GM23338 (cell line): ENCODE results near the gene AKAP9. TPM values are rescaled to one million over a fixed set of nuclear protein-coding genes. Genes with fewer than 3 reads are reported as not detected.

Experiments used
- ATAC-seq: fragments of 200-7000 bp; cut with Tn5 transposase; 3 replicates; pipeline ENCODE4 v1.9.1; 2020
- DNase-seq: peaks from one replicate; pipeline ENCODE4 v3.0.0-alpha.2; 2015; ENCODE audit warnings: low spot score
- H2AFZ ChIP-seq: fragments of 200-600 bp; sonication (generic); 2 replicates; pipeline ENCODE4 v1.8.0; 2016; ENCODE audit warnings: antibody characterized with exemption, mild to moderate bottlenecking, moderate library complexity
- H3F3A ChIP-seq: fragments of 200-600 bp; sonication (generic); replicated peaks from 2 replicates; pipeline ENCODE4 v1.8.0; 2017; ENCODE audit warnings: antibody characterized with exemption, mixed run types, low read depth
- H3K27ac ChIP-seq: fragments of 200-600 bp; sonication (generic); 2 replicates; pipeline ENCODE4 v1.6.1; 2016; ENCODE audit warnings: low read depth
- H3K27me3 ChIP-seq: fragments of 200-600 bp; sonication (generic); 2 replicates; pipeline ENCODE4 v1.8.0; 2016; ENCODE audit warnings: mild to moderate bottlenecking, mixed run types, moderate library complexity; ENCODE audit not compliant: insufficient read depth
- H3K36me3 ChIP-seq: fragments of 200-600 bp; sonication (generic); 2 replicates; pipeline ENCODE4 v1.8.0; 2016; ENCODE audit warnings: mild to moderate bottlenecking; ENCODE audit not compliant: insufficient read depth
- H3K4me1 ChIP-seq: fragments of 200-600 bp; sonication (generic); 2 replicates; pipeline ENCODE4 v1.8.0; 2016; ENCODE audit warnings: mild to moderate bottlenecking, moderate library complexity; ENCODE audit not compliant: insufficient read depth
- H3K4me2 ChIP-seq: fragments of 200-600 bp; sonication (generic); 2 replicates; pipeline ENCODE4 v1.7.1; 2017; ENCODE audit warnings: mixed run types
- H3K4me3 ChIP-seq: fragments of 200-600 bp; sonication (generic); 2 replicates; pipeline ENCODE4 v1.6.1; 2016; ENCODE audit warnings: mixed run types
- H3K79me2 ChIP-seq: fragments of 200-600 bp; sonication (generic); replicated peaks from 2 replicates; pipeline ENCODE4 v1.8.0; 2017; ENCODE audit warnings: mild to moderate bottlenecking; ENCODE audit not compliant: insufficient read depth
- H3K9me2 ChIP-seq: fragments of 200-600 bp; sonication (generic); 2 replicates; pipeline ENCODE4 v1.8.0; 2017; ENCODE audit not compliant: insufficient read depth
- H4K20me1 ChIP-seq: fragments of 200-600 bp; sonication (generic); replicated peaks from 2 replicates; pipeline ENCODE4 v1.8.0; 2017; ENCODE audit warnings: mild to moderate bottlenecking; ENCODE audit not compliant: insufficient read depth
- H3K27ac Mint-ChIP-seq: 2 replicates; pipeline ENCODE4 v1.8.0; 2020; ENCODE audit warnings: inconsistent platforms, mild to moderate bottlenecking, moderate library complexity, mixed read lengths
- H3K27me3 Mint-ChIP-seq: 3 replicates; pipeline ENCODE4 v1.8.0; 2022; ENCODE audit warnings: low read depth, mild to moderate bottlenecking, moderate library complexity, mixed read lengths, inconsistent platforms; ENCODE audit not compliant: insufficient read depth, poor library complexity
- H3K36me3 Mint-ChIP-seq: 3 replicates; pipeline ENCODE4 v1.8.0; 2021; ENCODE audit warnings: low read depth, mild to moderate bottlenecking, inconsistent platforms, moderate library complexity, mixed read lengths
- H3K4me1 Mint-ChIP-seq: 3 replicates; pipeline ENCODE4 v1.8.0; 2020; ENCODE audit warnings: mild to moderate bottlenecking, inconsistent platforms, mixed read lengths
- H3K4me3 Mint-ChIP-seq: 3 replicates; pipeline ENCODE4 v1.8.0; 2021; ENCODE audit warnings: moderate library complexity, mild to moderate bottlenecking, inconsistent platforms, mixed read lengths
- H3K9me3 Mint-ChIP-seq: 3 replicates; pipeline ENCODE4 v1.8.0; 2020; ENCODE audit warnings: moderate library complexity, mild to moderate bottlenecking, inconsistent platforms, mixed read lengths
- CREB1 ChIP-seq: fragments of 250-450 bp; sonication (Bioruptor Pico); IDR thresholded peaks from 2 replicates; pipeline ENCODE4 v1.5.0; 2020; ENCODE audit warnings: low read depth, mild to moderate bottlenecking, moderate library complexity
- EZH2 ChIP-seq: fragments of 200-600 bp; sonication (generic); IDR thresholded peaks from one replicate; pipeline ENCODE4 v1.8.0; 2017; ENCODE audit warnings: antibody characterized with exemption, mild to moderate bottlenecking, low read depth; ENCODE audit not compliant: unreplicated experiment
- EZH2phosphoT487 ChIP-seq: fragments of 200-600 bp; sonication (generic); IDR thresholded peaks from one replicate; pipeline ENCODE4 v1.8.1; 2018; ENCODE audit warnings: antibody characterized with exemption; ENCODE audit not compliant: unreplicated experiment
- JUNB ChIP-seq: IDR thresholded peaks from one replicate; pipeline ENCODE4 v1.6.1; 2016; ENCODE audit warnings: antibody characterized with exemption; ENCODE audit not compliant: unreplicated experiment
- NANOG ChIP-seq: IDR thresholded peaks from 2 replicates; pipeline ENCODE4 v1.6.1; 2016; ENCODE audit warnings: antibody characterized with exemption, borderline replicate concordance
- POLR2AphosphoS5 ChIP-seq: IDR thresholded peaks from 2 replicates; pipeline ENCODE4 v1.6.1; 2016; ENCODE audit warnings: antibody characterized with exemption, low read depth
- STAT1 ChIP-seq: IDR thresholded peaks from one replicate; pipeline ENCODE4 v1.6.1; 2016; ENCODE audit warnings: antibody characterized with exemption; ENCODE audit not compliant: unreplicated experiment
- ZNF114 ChIP-seq: fragments of 250-450 bp; sonication (Bioruptor Pico); IDR thresholded peaks from 2 replicates; pipeline ENCODE4 v1.5.0; 2020; ENCODE audit warnings: mild to moderate bottlenecking, moderate library complexity
- ZNF331 ChIP-seq: fragments of 250-450 bp; sonication (Bioruptor Pico); IDR thresholded peaks from 2 replicates; pipeline ENCODE4 v1.5.0; 2020; ENCODE audit warnings: low read depth, mild to moderate bottlenecking, moderate library complexity
- polyA plus RNA-seq: library from polyadenylated mRNA; unstranded; fragments of >200 nt; fragmentation: Nextera tagmentation; extraction: Ambion mirVana; gene quantifications from 2 replicates; pipeline ENCODE4 v1.2.1, GENCODE V29; 2016
- total RNA-seq: library from RNA; depleted of rRNA; stranded (reverse); fragments of >200 nt; shearing (Covaris generic); gene quantifications from 2 replicates; pipeline ENCODE4 v1.2.3, GENCODE V29; 2014
- TF ChIP-seq, protein P1 (sequence below): IDR thresholded peaks from 2 replicates; pipeline ENCODE4 v1.6.1; 2016; ENCODE audit warnings: antibody characterized with exemption
- TF ChIP-seq, protein P2 (sequence below): IDR thresholded peaks from one replicate; pipeline ENCODE4 v1.6.1; 2018; ENCODE audit warnings: antibody characterized with exemption; ENCODE audit not compliant: unreplicated experiment
- TF ChIP-seq, protein P3 (sequence below), 2 experiments: fragments of 200-600 bp in 1 of 2; sonication (generic) in 1 of 2; conservative IDR thresholded peaks; 2 replicates each; pipeline versions ENCODE4 v1.5.1 to v1.6.1; 2016 to 2017; ENCODE audit warnings: antibody characterized with exemption in 2 of 2, low read depth in 2 of 2, mild to moderate bottlenecking in 2 of 2, moderate library complexity in 1 of 2
- TF ChIP-seq, protein P4 (sequence below): fragments of 250-450 bp; sonication (Bioruptor Pico); IDR thresholded peaks from 2 replicates; pipeline ENCODE4 v1.5.0; 2020; ENCODE audit warnings: mild to moderate bottlenecking, moderate library complexity

The AKAP9 gene
- total and polyA plus RNA-seq, 2 experiments from 2014 or later = 33.5 to 67.4 TPM

DNA sequence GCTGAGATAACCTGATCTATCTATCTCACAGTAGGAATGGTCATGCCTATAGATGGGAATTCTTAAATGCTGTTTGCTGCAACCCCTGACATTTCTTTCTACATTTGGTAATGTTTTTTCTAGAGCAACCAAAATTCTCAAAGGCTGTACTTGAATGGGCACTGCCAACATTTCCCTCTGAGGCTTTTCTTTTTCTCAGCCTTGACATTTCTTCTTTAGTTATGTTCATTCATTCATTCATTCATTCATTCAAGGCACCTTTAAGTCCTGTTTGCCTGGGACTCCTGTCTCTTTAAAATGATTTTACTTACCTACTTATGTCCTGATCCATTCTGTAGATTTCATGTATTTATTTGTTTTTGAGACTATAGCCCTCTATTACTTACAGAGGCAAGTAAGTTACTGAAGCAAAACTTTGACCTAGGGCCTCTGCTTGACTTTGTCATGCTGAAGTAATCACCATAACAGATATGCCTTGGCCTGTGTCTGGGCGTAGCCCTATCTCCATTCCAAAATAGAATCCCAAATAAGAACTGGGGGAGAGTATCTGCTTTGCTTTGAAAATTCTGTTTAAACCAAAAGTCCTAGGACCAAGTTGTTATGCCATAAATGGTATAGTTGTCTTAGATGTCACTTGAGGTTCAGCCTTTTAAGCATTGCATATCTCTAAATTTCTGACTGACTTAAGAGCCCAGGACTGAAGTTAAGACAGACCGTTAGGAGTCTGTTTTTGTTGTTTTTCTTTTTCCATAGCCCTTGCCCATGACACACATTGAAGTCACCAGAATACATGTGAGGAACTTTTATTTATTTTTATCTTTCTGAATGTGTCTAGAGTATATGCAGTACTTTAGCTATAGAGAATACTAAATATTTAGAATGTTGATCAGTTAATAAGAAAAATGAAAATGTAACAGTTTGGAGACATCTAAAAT, 59.2 kb downstream of the AKAP9 start:
- Mint-ChIP-seq H3K27me3 (no peaks in the 10 kb centered on the region), H3K27ac (no peak overlapping the region), H3K4me3 (no peak overlapping the region), H3K9me3 (no peaks in the 10 kb centered on the region), H3K36me3 (peaks cover 42% of the 10 kb centered on the region), H3K4me1 (no peaks in the 10 kb centered on the region)
- H3K9me2 ChIP-seq = no peaks in the 10 kb centered on the region
- H3K36me3 ChIP-seq = peaks cover 17% of the 10 kb centered on the region; the same call in 1 of the 2 replicates
- no peak overlapping the region for H3K27ac ChIP-seq
- H3F3A ChIP-seq = no peaks in the 10 kb centered on the region
- H3K27me3 ChIP-seq = no peaks in the 10 kb centered on the region
- H3K4me1 ChIP-seq = no peaks in the 10 kb centered on the region
- no peaks in the 10 kb centered on the region for H4K20me1 ChIP-seq
- H3K4me3 ChIP-seq = no peak overlapping the region
- TF ChIP-seq, protein P1, sequence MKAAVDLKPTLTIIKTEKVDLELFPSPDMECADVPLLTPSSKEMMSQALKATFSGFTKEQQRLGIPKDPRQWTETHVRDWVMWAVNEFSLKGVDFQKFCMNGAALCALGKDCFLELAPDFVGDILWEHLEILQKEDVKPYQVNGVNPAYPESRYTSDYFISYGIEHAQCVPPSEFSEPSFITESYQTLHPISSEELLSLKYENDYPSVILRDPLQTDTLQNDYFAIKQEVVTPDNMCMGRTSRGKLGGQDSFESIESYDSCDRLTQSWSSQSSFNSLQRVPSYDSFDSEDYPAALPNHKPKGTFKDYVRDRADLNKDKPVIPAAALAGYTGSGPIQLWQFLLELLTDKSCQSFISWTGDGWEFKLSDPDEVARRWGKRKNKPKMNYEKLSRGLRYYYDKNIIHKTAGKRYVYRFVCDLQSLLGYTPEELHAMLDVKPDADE = no peak
- TF ChIP-seq ZNF331 (CRISPR knock-in tag) (no peak), STAT1 (no peak), NANOG (no peak), POLR2AphosphoS5 (no peak), CREB1 (CRISPR knock-in tag) (no peak), EZH2phosphoT487 (no peak), ZNF114 (CRISPR knock-in tag) (no peak), JUNB (no peak), EZH2 (no peak)
- TF ChIP-seq, protein P2, sequence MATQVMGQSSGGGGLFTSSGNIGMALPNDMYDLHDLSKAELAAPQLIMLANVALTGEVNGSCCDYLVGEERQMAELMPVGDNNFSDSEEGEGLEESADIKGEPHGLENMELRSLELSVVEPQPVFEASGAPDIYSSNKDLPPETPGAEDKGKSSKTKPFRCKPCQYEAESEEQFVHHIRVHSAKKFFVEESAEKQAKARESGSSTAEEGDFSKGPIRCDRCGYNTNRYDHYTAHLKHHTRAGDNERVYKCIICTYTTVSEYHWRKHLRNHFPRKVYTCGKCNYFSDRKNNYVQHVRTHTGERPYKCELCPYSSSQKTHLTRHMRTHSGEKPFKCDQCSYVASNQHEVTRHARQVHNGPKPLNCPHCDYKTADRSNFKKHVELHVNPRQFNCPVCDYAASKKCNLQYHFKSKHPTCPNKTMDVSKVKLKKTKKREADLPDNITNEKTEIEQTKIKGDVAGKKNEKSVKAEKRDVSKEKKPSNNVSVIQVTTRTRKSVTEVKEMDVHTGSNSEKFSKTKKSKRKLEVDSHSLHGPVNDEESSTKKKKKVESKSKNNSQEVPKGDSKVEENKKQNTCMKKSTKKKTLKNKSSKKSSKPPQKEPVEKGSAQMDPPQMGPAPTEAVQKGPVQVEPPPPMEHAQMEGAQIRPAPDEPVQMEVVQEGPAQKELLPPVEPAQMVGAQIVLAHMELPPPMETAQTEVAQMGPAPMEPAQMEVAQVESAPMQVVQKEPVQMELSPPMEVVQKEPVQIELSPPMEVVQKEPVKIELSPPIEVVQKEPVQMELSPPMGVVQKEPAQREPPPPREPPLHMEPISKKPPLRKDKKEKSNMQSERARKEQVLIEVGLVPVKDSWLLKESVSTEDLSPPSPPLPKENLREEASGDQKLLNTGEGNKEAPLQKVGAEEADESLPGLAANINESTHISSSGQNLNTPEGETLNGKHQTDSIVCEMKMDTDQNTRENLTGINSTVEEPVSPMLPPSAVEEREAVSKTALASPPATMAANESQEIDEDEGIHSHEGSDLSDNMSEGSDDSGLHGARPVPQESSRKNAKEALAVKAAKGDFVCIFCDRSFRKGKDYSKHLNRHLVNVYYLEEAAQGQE = no peak
- TF ChIP-seq, protein P3, sequence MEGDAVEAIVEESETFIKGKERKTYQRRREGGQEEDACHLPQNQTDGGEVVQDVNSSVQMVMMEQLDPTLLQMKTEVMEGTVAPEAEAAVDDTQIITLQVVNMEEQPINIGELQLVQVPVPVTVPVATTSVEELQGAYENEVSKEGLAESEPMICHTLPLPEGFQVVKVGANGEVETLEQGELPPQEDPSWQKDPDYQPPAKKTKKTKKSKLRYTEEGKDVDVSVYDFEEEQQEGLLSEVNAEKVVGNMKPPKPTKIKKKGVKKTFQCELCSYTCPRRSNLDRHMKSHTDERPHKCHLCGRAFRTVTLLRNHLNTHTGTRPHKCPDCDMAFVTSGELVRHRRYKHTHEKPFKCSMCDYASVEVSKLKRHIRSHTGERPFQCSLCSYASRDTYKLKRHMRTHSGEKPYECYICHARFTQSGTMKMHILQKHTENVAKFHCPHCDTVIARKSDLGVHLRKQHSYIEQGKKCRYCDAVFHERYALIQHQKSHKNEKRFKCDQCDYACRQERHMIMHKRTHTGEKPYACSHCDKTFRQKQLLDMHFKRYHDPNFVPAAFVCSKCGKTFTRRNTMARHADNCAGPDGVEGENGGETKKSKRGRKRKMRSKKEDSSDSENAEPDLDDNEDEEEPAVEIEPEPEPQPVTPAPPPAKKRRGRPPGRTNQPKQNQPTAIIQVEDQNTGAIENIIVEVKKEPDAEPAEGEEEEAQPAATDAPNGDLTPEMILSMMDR (conservative IDR thresholded peaks at IDR 0.05; ENCODE audit: low read depth in 2 of 2) = no peak
- TF ChIP-seq, protein P4, sequence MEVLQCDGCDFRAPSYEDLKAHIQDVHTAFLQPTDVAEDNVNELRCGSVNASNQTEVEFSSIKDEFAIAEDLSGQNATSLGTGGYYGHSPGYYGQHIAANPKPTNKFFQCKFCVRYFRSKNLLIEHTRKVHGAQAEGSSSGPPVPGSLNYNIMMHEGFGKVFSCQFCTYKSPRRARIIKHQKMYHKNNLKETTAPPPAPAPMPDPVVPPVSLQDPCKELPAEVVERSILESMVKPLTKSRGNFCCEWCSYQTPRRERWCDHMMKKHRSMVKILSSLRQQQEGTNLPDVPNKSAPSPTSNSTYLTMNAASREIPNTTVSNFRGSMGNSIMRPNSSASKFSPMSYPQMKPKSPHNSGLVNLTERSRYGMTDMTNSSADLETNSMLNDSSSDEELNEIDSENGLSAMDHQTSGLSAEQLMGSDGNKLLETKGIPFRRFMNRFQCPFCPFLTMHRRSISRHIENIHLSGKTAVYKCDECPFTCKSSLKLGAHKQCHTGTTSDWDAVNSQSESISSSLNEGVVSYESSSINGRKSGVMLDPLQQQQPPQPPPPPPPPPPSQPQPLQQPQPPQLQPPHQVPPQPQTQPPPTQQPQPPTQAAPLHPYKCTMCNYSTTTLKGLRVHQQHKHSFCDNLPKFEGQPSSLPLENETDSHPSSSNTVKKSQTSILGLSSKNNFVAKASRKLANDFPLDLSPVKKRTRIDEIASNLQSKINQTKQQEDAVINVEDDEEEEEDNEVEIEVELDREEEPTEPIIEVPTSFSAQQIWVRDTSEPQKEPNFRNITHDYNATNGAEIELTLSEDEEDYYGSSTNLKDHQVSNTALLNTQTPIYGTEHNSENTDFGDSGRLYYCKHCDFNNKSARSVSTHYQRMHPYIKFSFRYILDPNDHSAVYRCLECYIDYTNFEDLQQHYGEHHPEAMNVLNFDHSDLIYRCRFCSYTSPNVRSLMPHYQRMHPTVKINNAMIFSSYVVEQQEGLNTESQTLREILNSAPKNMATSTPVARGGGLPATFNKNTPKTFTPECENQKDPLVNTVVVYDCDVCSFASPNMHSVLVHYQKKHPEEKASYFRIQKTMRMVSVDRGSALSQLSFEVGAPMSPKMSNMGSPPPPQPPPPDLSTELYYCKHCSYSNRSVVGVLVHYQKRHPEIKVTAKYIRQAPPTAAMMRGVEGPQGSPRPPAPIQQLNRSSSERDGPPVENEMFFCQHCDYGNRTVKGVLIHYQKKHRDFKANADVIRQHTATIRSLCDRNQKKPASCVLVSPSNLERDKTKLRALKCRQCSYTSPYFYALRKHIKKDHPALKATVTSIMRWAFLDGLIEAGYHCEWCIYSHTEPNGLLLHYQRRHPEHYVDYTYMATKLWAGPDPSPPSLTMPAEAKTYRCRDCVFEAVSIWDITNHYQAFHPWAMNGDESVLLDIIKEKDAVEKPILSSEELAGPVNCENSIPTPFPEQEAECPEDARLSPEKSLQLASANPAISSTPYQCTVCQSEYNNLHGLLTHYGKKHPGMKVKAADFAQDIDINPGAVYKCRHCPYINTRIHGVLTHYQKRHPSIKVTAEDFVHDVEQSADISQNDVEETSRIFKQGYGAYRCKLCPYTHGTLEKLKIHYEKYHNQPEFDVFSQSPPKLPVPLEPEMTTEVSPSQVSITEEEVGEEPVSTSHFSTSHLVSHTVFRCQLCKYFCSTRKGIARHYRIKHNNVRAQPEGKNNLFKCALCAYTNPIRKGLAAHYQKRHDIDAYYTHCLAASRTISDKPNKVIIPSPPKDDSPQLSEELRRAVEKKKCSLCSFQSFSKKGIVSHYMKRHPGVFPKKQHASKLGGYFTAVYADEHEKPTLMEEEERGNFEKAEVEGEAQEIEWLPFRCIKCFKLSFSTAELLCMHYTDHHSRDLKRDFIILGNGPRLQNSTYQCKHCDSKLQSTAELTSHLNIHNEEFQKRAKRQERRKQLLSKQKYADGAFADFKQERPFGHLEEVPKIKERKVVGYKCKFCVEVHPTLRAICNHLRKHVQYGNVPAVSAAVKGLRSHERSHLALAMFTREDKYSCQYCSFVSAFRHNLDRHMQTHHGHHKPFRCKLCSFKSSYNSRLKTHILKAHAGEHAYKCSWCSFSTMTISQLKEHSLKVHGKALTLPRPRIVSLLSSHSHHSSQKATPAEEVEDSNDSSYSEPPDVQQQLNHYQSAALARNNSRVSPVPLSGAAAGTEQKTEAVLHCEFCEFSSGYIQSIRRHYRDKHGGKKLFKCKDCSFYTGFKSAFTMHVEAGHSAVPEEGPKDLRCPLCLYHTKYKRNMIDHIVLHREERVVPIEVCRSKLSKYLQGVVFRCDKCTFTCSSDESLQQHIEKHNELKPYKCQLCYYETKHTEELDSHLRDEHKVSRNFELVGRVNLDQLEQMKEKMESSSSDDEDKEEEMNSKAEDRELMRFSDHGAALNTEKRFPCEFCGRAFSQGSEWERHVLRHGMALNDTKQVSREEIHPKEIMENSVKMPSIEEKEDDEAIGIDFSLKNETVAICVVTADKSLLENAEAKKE (CRISPR knock-in tag) = no peak
- ATAC-seq = no peak
- DNase-seq = no peak
- H3K79me2 ChIP-seq = no peaks in the 10 kb centered on the region
- no peak overlapping the region for H2AFZ ChIP-seq
- H3K4me2 ChIP-seq = no peak overlapping the region
